Measurements from ENCODE around the gene ZNF785.

DNA sequence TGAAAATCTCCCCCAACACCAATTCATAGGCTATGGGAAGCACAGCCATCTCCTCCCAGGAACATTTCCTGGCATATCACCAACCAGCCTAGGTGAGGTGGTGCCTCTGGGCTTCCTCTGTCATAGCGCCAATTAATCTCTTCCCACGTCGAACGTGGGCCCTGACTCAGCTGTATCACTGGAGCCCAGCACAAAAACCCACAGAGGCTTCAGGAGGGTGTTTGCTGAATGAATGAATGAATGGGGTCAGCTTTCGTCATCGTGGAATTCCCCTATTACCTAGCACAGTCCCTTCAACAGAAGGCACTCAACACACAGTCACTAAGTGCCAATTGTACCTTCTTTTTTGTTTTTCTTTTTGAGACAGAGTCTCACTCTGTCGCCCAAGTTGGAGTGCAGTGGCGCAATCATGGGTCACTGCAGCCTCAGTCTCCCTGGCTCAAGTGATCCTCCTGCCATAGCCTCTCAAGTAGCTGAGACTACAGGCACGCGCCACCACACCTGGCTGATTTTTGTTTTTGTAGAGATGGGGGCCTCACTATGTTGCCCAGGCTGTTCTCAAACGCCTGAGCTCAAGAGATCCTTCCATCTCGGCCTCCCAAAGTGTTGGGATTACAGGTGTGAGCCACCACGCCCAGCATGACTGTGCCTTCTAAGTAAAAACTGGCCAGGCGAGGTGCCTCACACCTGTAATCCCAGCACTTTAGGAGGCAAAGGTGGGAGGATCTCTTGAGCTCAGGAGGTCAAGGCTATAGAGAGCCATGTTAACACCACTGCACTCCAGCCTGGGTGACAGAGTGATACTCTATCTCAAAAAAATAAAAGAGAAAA is 18.1 kb downstream of the ZNF785 start:
- TF ChIP-seq, protein P1, sequence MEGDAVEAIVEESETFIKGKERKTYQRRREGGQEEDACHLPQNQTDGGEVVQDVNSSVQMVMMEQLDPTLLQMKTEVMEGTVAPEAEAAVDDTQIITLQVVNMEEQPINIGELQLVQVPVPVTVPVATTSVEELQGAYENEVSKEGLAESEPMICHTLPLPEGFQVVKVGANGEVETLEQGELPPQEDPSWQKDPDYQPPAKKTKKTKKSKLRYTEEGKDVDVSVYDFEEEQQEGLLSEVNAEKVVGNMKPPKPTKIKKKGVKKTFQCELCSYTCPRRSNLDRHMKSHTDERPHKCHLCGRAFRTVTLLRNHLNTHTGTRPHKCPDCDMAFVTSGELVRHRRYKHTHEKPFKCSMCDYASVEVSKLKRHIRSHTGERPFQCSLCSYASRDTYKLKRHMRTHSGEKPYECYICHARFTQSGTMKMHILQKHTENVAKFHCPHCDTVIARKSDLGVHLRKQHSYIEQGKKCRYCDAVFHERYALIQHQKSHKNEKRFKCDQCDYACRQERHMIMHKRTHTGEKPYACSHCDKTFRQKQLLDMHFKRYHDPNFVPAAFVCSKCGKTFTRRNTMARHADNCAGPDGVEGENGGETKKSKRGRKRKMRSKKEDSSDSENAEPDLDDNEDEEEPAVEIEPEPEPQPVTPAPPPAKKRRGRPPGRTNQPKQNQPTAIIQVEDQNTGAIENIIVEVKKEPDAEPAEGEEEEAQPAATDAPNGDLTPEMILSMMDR (conservative IDR thresholded peaks at IDR 0.05; ENCODE audit: low read length) = no peak
- no peak for TF ChIP-seq EZH2phosphoT487 (IDR thresholded peaks at IDR 0.05; ENCODE audit: borderline replicate concordance, low read depth, low read length)
